Measurements from ENCODE around the gene LIPG. TPM values are rescaled to one million over a fixed set of nuclear protein-coding genes. Genes with fewer than 3 reads are reported as not detected.
"Not testable (repeated sequence)": the region's sequence is repeated elsewhere in the genome, so short reads cannot be mapped to it uniquely, and the experiment has no call there.

LIPG gene
- total RNA-seq, 1 experiment from 2014 or later, result 92.0 TPM

- H3K9me3 ChIP-seq (ENCODE audit: control insufficient read depth, insufficient read depth, low read depth, low read length); BruUV-seq (replicated peaks); H3K4me1 ChIP-seq (ENCODE audit: control insufficient read depth, insufficient read depth, low read length); POLR2A ChIA-PET; H3K27me3 ChIP-seq (ENCODE audit: control insufficient read depth, insufficient read depth, low read length); DNase-seq (ENCODE audit: low read depth, low spot score); H3K4me3 ChIP-seq (ENCODE audit: low read depth in 2 of 2, low read length in 2 of 2); in situ Hi-C loops (cut with HindIII; ENCODE audit: low pct_unique_long_range_greater_than_20kb, low sequenced_read_pairs); ATAC-seq; H3K27ac ChIP-seq (ENCODE audit: low read length); H3K36me3 ChIP-seq (ENCODE audit: control insufficient read depth, insufficient read depth, low read length): not testable (repeated sequence)
- TF ChIP-seq CTCF (IDR thresholded peaks at IDR 0.05), result peak; percentile 52
- CTCF ChIA-PET, result interaction anchor here (0.6 to 0.7 kb wide), 2 partner anchors 56 to 299 kb away, joined by 3 read pairs; no protein-coding TSS in a partner anchor
- intact Hi-C loops (cut with micrococcal nuclease; ENCODE audit: unreplicated experiment), result loop anchor here (2.0 kb wide), 1 partner anchor 299 kb away; no protein-coding TSS in a partner anchor
Observed at GRCh38 chr18:49559326-49559931, 2.4 kb upstream of the LIPG start.

GRCh38 chr18:49560277-49560623 lies 1.6 kb upstream of the LIPG start:
- Histone ChIP-seq H3K9me3 (ENCODE audit: control insufficient read depth, insufficient read depth, low read depth, low read length) (no peaks in the 10 kb centered on the region), H3K27ac (ENCODE audit: low read length) (no peak overlapping the region), H3K36me3 (ENCODE audit: control insufficient read depth, insufficient read depth, low read length) (no peaks in the 10 kb centered on the region), H3K4me3 (ENCODE audit: low read depth in 2 of 2, low read length in 2 of 2) (peak overlapping the region; percentile 50 to 84; a peak in 3 of 4 replicates), H3K27me3 (ENCODE audit: control insufficient read depth, insufficient read depth, low read length) (no peaks in the 10 kb centered on the region), H3K4me1 (ENCODE audit: control insufficient read depth, insufficient read depth, low read length) (no peaks in the 10 kb centered on the region; the same call in 1 of the 2 replicates)
- BruUV-seq (replicated peaks), result TSS peak; percentile 88
- intact Hi-C loops (cut with micrococcal nuclease; ENCODE audit: unreplicated experiment) (no loop called here), in situ Hi-C loops (cut with HindIII; ENCODE audit: low pct_unique_long_range_greater_than_20kb, low sequenced_read_pairs) (no loop called here)
- CTCF ChIA-PET, result interaction anchor here (0.6 kb wide), 1 partner anchor 55 kb away, joined by 3 read pairs; no protein-coding TSS in a partner anchor
- DNase-seq (ENCODE audit: low read depth, low spot score) (no peak), ATAC-seq (no peak)
- POLR2A ChIA-PET, result no interaction called here
- TF ChIP-seq CTCF (IDR thresholded peaks at IDR 0.05) (no peak), REST (IDR thresholded peaks at IDR 0.05; ENCODE audit: insufficient read depth in 1 of 2, low read depth in 2 of 2, low read length in 1 of 2) (no peak), TCF7L2 (IDR thresholded peaks at IDR 0.05; ENCODE audit: low read depth, low read length) (no peak), SIN3A (IDR thresholded peaks at IDR 0.05; ENCODE audit: borderline replicate concordance, insufficient read depth, low read depth, low read length) (no peak)
